HUES6 (cell line): Measurements from ENCODE around the gene MEIS2.

Experiments used
- H3K27ac ChIP-seq: 2 replicates; pipeline ENCODE4 v1.7.0; 2013; ENCODE audit warnings: low read depth, mild to moderate bottlenecking, low read length, inconsistent platforms
- H3K27me3 ChIP-seq: 2 replicates; pipeline ENCODE4 v1.6.1; 2013; ENCODE audit warnings: low read length; ENCODE audit not compliant: control insufficient read depth, insufficient read depth
- H3K36me3 ChIP-seq: 2 replicates; pipeline ENCODE4 v1.6.1; 2013; ENCODE audit warnings: low read length; ENCODE audit not compliant: control insufficient read depth, insufficient read depth
- H3K4me1 ChIP-seq: 2 replicates; pipeline ENCODE4 v1.6.1; 2013; ENCODE audit warnings: low read length; ENCODE audit not compliant: control insufficient read depth, insufficient read depth
- H3K4me3 ChIP-seq: 2 replicates; pipeline ENCODE4 v1.5.1; 2013; ENCODE audit warnings: low read depth, low read length
- H3K9ac ChIP-seq: one replicate; pipeline ENCODE4 v1.6.1; 2013; ENCODE audit warnings: mild to moderate bottlenecking, low read length
- H3K9me3 ChIP-seq: 2 replicates; pipeline ENCODE4 v1.6.1; 2013; ENCODE audit warnings: low read depth, low read length; ENCODE audit not compliant: control insufficient read depth, insufficient read depth

MEIS2 gene

GRCh38 chr15:37053166-37053565 lies 47.2 kb downstream of the MEIS2 start:
- Histone ChIP-seq H3K36me3 (no peaks in the 10 kb centered on the region), H3K27me3 (no peaks in the 10 kb centered on the region), H3K27ac (no peak overlapping the region), H3K9me3 (no peaks in the 10 kb centered on the region), H3K4me3 (no peak overlapping the region), H3K9ac (no peak overlapping the region), H3K4me1 (peaks cover 28% of the 10 kb centered on the region)

GRCh38 chr15:37050345-37050744 lies 50.0 kb downstream of the MEIS2 start:
- Histone ChIP-seq H3K27me3 (no peaks in the 10 kb centered on the region), H3K4me3 (no peak overlapping the region), H3K36me3 (no peaks in the 10 kb centered on the region), H3K9me3 (no peaks in the 10 kb centered on the region), H3K4me1 (peaks cover 23% of the 10 kb centered on the region), H3K9ac (no peak overlapping the region), H3K27ac (no peak overlapping the region)

- Histone ChIP-seq H3K27ac (no peak overlapping the region), H3K36me3 (no peaks in the 10 kb centered on the region), H3K9me3 (no peaks in the 10 kb centered on the region), H3K9ac (no peak overlapping the region), H3K27me3 (no peaks in the 10 kb centered on the region), H3K4me1 (peaks cover 37% of the 10 kb centered on the region), H3K4me3 (peak overlapping the region; percentile 21; the same call in 1 of the 2 replicates)
Observed at GRCh38 chr15:37046876-37047614, 53.3 kb downstream of the MEIS2 start.

GRCh38 chr15:37045859-37046740 lies 54.2 kb downstream of the MEIS2 start:
- peak overlapping the region; percentile 37 for H3K27ac ChIP-seq
- H3K9me3 ChIP-seq: no peaks in the 10 kb centered on the region
- H3K4me3 ChIP-seq: peak overlapping the region; percentile 43
- peak overlapping the region; percentile 33 for H3K9ac ChIP-seq
- no peaks in the 10 kb centered on the region for H3K36me3 ChIP-seq
- no peaks in the 10 kb centered on the region for H3K27me3 ChIP-seq
- peaks cover 37% of the 10 kb centered on the region for H3K4me1 ChIP-seq

- no peaks in the 10 kb centered on the region for H3K36me3 ChIP-seq
- H3K4me3 ChIP-seq: peak overlapping the region; percentile 43
- H3K27ac ChIP-seq: no peak overlapping the region
- H3K4me1 ChIP-seq: peaks cover 37% of the 10 kb centered on the region
- H3K9me3 ChIP-seq: no peaks in the 10 kb centered on the region
- H3K27me3 ChIP-seq: no peaks in the 10 kb centered on the region
- H3K9ac ChIP-seq: no peak overlapping the region
Observed at GRCh38 chr15:37044915-37045648, 55.3 kb downstream of the MEIS2 start.

DNA sequence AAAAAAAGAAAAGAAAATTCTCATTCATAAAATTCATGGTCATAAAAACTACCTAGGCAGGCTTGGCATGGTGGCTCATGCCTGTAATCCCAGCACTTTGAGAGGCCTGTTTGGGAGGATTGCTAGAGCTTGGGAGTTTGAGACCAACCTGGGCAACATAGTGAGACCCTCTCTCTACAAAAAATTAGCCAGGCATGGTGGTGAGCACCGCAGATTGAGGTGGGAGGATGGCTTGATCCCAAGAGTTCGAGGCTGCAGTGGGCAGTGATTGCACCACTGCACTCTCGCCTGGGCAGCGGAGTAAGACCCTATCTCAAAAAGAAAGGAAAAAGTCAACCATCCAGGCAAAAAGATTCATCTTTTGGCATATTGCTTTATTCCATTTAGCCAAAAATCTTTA lies 58.5 kb downstream of the MEIS2 start:
- H3K36me3 ChIP-seq: no peaks in the 10 kb centered on the region
- H3K27ac ChIP-seq: no peak overlapping the region
- no peak overlapping the region for H3K4me3 ChIP-seq
- H3K4me1 ChIP-seq: peaks cover 26% of the 10 kb centered on the region
- no peaks in the 10 kb centered on the region for H3K9me3 ChIP-seq
- no peak overlapping the region for H3K9ac ChIP-seq
- no peaks in the 10 kb centered on the region for H3K27me3 ChIP-seq

- H3K27ac ChIP-seq: no peak overlapping the region
- no peaks in the 10 kb centered on the region for H3K36me3 ChIP-seq
- peaks cover 19% of the 10 kb centered on the region for H3K4me1 ChIP-seq
- H3K27me3 ChIP-seq: no peaks in the 10 kb centered on the region
- H3K9me3 ChIP-seq: no peaks in the 10 kb centered on the region
- H3K4me3 ChIP-seq: no peak overlapping the region
- H3K9ac ChIP-seq: no peak overlapping the region
Observed at GRCh38 chr15:37041042-37041441, 59.3 kb downstream of the MEIS2 start.

- Histone ChIP-seq H3K36me3 (no peaks in the 10 kb centered on the region), H3K27me3 (no peaks in the 10 kb centered on the region), H3K4me3 (no peak overlapping the region), H3K9me3 (no peaks in the 10 kb centered on the region), H3K9ac (no peak overlapping the region), H3K4me1 (peaks cover 18% of the 10 kb centered on the region), H3K27ac (no peak overlapping the region)
Observed at GRCh38 chr15:37040072-37040742, 60.1 kb downstream of the MEIS2 start.

- peaks cover 8% of the 10 kb centered on the region; the same call in 1 of the 2 replicates for H3K4me1 ChIP-seq
- H3K36me3 ChIP-seq: no peaks in the 10 kb centered on the region
- H3K27ac ChIP-seq: no peak overlapping the region
- no peak overlapping the region for H3K4me3 ChIP-seq
- no peaks in the 10 kb centered on the region for H3K27me3 ChIP-seq
- no peaks in the 10 kb centered on the region for H3K9me3 ChIP-seq
- H3K9ac ChIP-seq: no peak overlapping the region
Observed at GRCh38 chr15:37038716-37039106, 61.6 kb downstream of the MEIS2 start.

DNA sequence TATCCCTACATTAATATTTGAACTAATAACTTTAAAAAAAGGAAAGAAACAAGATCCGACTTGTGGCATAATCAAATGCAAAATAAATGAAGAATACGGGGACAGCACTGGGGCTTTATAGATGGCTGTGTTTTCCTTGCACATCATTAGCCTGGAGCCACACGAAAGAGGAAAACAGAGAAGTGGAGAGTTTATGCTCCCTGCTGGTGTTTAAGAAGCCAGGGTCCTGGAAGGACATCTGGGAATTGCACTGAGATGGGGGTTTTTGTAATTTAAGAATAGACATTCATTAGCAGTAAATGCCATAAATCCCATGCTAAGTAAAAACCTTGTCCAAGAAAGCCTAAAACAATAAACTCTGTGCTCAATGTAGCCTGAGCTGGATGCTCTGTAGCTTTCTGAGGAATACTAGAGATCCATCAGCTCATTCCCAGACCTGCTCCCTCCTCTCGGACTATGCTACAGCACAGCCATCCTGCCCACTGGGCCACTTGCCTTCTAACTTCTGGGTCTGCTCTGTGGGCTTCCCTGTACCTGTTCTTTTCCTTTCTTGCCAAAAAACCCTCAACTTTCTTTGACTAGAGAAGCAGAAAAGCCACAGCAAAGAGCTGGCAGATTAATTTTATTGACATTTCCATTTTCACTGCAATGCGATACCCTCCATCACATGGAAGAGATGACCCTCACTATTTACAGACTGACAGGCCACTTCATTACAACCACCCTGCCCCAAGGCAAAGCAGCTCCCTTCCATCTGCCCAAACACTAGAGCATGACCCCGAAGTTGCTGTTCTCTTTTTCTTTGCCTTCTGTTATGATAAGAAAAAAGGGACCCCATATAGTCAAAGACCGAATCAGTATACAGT lies 62.3 kb downstream of the MEIS2 start:
- H3K4me1 ChIP-seq: peaks cover 14% of the 10 kb centered on the region; the same call in 1 of the 2 replicates
- no peaks in the 10 kb centered on the region for H3K36me3 ChIP-seq
- no peaks in the 10 kb centered on the region for H3K27me3 ChIP-seq
- H3K4me3 ChIP-seq: no peak overlapping the region
- no peaks in the 10 kb centered on the region for H3K9me3 ChIP-seq
- no peak overlapping the region for H3K27ac ChIP-seq
- no peak overlapping the region for H3K9ac ChIP-seq
